Panc1 (cell line): ENCODE data around the gene SDR39U1. TPM values are rescaled to one million over a fixed set of nuclear protein-coding genes. Genes with fewer than 3 reads are reported as not detected.

ENCODE experiments used
- ATAC-seq: fragments of 200-7000 bp; cut with Tn5 transposase; 2 replicates; pipeline ENCODE4 v1.9.1; 2020; ENCODE audit warnings: mild to moderate bottlenecking, moderate library complexity
- BruUV-seq: library from RNA; stranded (reverse); fragments of 400-500 nt; replicated peaks from 2 replicates; lab custom pipeline; 2021; lab: Mats Ljungman, UMichigan
- CTCF ChIA-PET: fragments of 300-600 bp; sonication (Branson Sonifier 250); formaldehyde crosslinking; loops from one replicate; lab custom pipeline; 2022; ENCODE audit warnings: antibody characterized with exemption; lab: Charles Lee
- POLR2A ChIA-PET: fragments of 300-600 bp; sonication (Branson Sonifier 250); formaldehyde crosslinking; loops from one replicate; lab custom pipeline; 2022; ENCODE audit warnings: antibody characterized with exemption; lab: Charles Lee
- DNase-seq: peaks from one replicate; pipeline ENCODE4 v3.0.0-alpha.2; 2010; ENCODE audit warnings: low read depth, low spot score
- H3K27ac ChIP-seq: 2 replicates; pipeline ENCODE4 v1.5.1; 2011; ENCODE audit warnings: mild to moderate bottlenecking, low read length, inconsistent platforms
- H3K27me3 ChIP-seq: fragments of 200-500 bp; sonication (Bioruptor generic); 2 replicates; pipeline ENCODE4 v1.6.0; 2014; ENCODE audit warnings: low read length, inconsistent platforms; ENCODE audit not compliant: control insufficient read depth, insufficient read depth
- H3K36me3 ChIP-seq: fragments of 200-500 bp; sonication (Bioruptor generic); 2 replicates; pipeline ENCODE4 v1.5.1; 2014; ENCODE audit warnings: inconsistent platforms, mild to moderate bottlenecking, low read length, moderate library complexity; ENCODE audit not compliant: control insufficient read depth, insufficient read depth
- H3K4me1 ChIP-seq: 2 replicates; pipeline ENCODE4 v1.5.1; 2011; ENCODE audit warnings: inconsistent platforms, mild to moderate bottlenecking, low read length, moderate library complexity; ENCODE audit not compliant: control insufficient read depth, insufficient read depth
- H3K4me3 ChIP-seq, 2 experiments: 2 replicates each; pipeline ENCODE4 v1.5.1; 2011 to 2012; ENCODE audit warnings: low read depth in 2 of 2, low read length in 2 of 2, mild to moderate bottlenecking in 2 of 2, inconsistent platforms in 1 of 2, moderate library complexity in 1 of 2
- H3K9me3 ChIP-seq: fragments of 200-500 bp; sonication (Bioruptor generic); 2 replicates; pipeline ENCODE4 v1.5.1; 2014; ENCODE audit warnings: low read depth, mild to moderate bottlenecking, inconsistent platforms, low read length, moderate library complexity; ENCODE audit not compliant: control insufficient read depth, insufficient read depth
- CTCF ChIP-seq: fragments of 450-650 bp; IDR thresholded peaks from 2 replicates; pipeline ENCODE4 v1.5.1; 2017; ENCODE audit warnings: mild to moderate bottlenecking
- POLR2AphosphoS5 ChIP-seq: IDR thresholded peaks from 2 replicates; pipeline ENCODE4 v1.6.1; 2012; ENCODE audit warnings: mild to moderate bottlenecking, low read depth, low read length, moderate library complexity
- REST ChIP-seq, 2 experiments: IDR thresholded peaks; 2 replicates each; pipeline ENCODE4 v1.6.1; 2011 to 2012; ENCODE audit warnings: low read depth in 2 of 2, control low read depth in 1 of 2, low read length in 1 of 2, mild to moderate bottlenecking in 1 of 2, moderate library complexity in 1 of 2; ENCODE audit not compliant: insufficient read depth in 1 of 2
- SIN3A ChIP-seq: IDR thresholded peaks from 2 replicates; pipeline ENCODE4 v1.6.1; 2012; ENCODE audit warnings: low read depth, mild to moderate bottlenecking, low read length, moderate library complexity, borderline replicate concordance; ENCODE audit not compliant: insufficient read depth
- TCF7L2 ChIP-seq: IDR thresholded peaks from 2 replicates; pipeline ENCODE4 v1.6.1; 2011; ENCODE audit warnings: mild to moderate bottlenecking, low read depth, low read length, inconsistent platforms
- in situ Hi-C: cut with HindIII; loops from 2 replicates; pipeline ENCODE4 v1.10.0; 2016; ENCODE audit warnings: low sequenced_read_pairs, low pct_unique_long_range_greater_than_20kb
- intact Hi-C: fragments of 100-400 bp; cut with micrococcal nuclease; formaldehyde crosslinking; loops from one replicate; pipeline ENCODE4 v1.10.0; 2022; ENCODE audit not compliant: unreplicated experiment
- total RNA-seq: library from RNA; stranded (reverse); gene quantifications from one replicate; pipeline ENCODE4 v1.2.1, GENCODE V29; 2021; ENCODE audit not compliant: unreplicated experiment

SDR39U1 gene
- total RNA-seq, 1 experiment from 2014 or later = 54.2 TPM

GRCh38 chr14:24415421-24416253, 26.9 kb downstream of the SDR39U1 start:
- no peak for DNase-seq
- CTCF ChIA-PET = no interaction called here
- H3K4me3 ChIP-seq = no peak overlapping the region
- TF ChIP-seq REST (IDR thresholded peaks at IDR 0.05; ENCODE audit: insufficient read depth in 1 of 2, low read depth in 2 of 2, low read length in 1 of 2) = no peak
- ATAC-seq = no peak
- in situ Hi-C loops (no loop called here), intact Hi-C loops (no loop called here)
- H3K9me3 ChIP-seq = no peaks in the 10 kb centered on the region
- no TSS peak for BruUV-seq
- H3K27me3 ChIP-seq = no peaks in the 10 kb centered on the region
- H3K36me3 ChIP-seq = no peaks in the 10 kb centered on the region
- H3K27ac ChIP-seq = no peak overlapping the region
- POLR2A ChIA-PET = no interaction called here
- H3K4me1 ChIP-seq = no peaks in the 10 kb centered on the region

GRCh38 chr14:24414732-24415420, 27.7 kb downstream of the SDR39U1 start:
- Histone ChIP-seq H3K27me3 (no peaks in the 10 kb centered on the region), H3K36me3 (no peaks in the 10 kb centered on the region), H3K27ac (no peak overlapping the region), H3K9me3 (no peaks in the 10 kb centered on the region), H3K4me1 (no peaks in the 10 kb centered on the region), H3K4me3 (no peak overlapping the region)
- ChIA-PET POLR2A (no interaction called here), CTCF (no interaction called here)
- DNase-seq (no peak), ATAC-seq (no peak)
- BruUV-seq = no TSS peak
- TF ChIP-seq CTCF (no peak), POLR2AphosphoS5 (no peak), TCF7L2 (no peak), SIN3A (no peak), REST (IDR thresholded peaks at IDR 0.05; ENCODE audit: insufficient read depth in 1 of 2, low read depth in 2 of 2, low read length in 1 of 2) (no peak)
- in situ Hi-C loops = no loop called here
- intact Hi-C loops = no loop called here
